OCI-LY3 (cell line): ENCODE data around the gene SNAP91.
"Not testable (repeated sequence)": the region's sequence is repeated elsewhere in the genome, so short reads cannot be mapped to it uniquely, and the experiment has no call there.

Experiments
- H2AFZ ChIP-seq: fragments of 200-600, 300-600 bp; shearing (Covaris generic); 2 replicates; pipeline ENCODE4 v1.6.0; 2014; ENCODE audit warnings: antibody characterized with exemption, low read depth, low read length
- H3K27ac ChIP-seq: fragments of 200-600, 300-600 bp; sonication (generic); 2 replicates; pipeline ENCODE4 v1.5.1; 2014; ENCODE audit warnings: mild to moderate bottlenecking, low read length, moderate library complexity, mixed read lengths
- H3K27me3 ChIP-seq: fragments of 200-600, 300-600 bp; sonication (generic); 2 replicates; pipeline ENCODE4 v1.6.1; 2014; ENCODE audit warnings: low read depth, low read length, mixed read lengths
- H3K36me3 ChIP-seq: fragments of 200-600, 300-600 bp; sonication (generic); replicated peaks from 2 replicates; pipeline ENCODE3; 2014; ENCODE audit warnings: low read depth, low read length, mixed read lengths
- H3K4me1 ChIP-seq: fragments of 300-600, 200-600 bp; sonication (generic); 2 replicates; pipeline ENCODE4 v1.6.1; 2014; ENCODE audit warnings: low read length, mixed read lengths
- H3K4me2 ChIP-seq: fragments of 200-600, 300-600 bp; sonication (generic); 2 replicates; pipeline ENCODE4 v1.6.1; 2014; ENCODE audit warnings: low read length, mixed read lengths
- H3K4me3 ChIP-seq: fragments of 300-600, 200-600 bp; sonication (generic); 2 replicates; pipeline ENCODE4 v1.5.1; 2014; ENCODE audit warnings: antibody characterized with exemption, mild to moderate bottlenecking, low read length, moderate library complexity
- H3K79me2 ChIP-seq: fragments of 300-600, 200-600 bp; shearing (Covaris generic); 2 replicates; pipeline ENCODE4 v1.6.1; 2014; ENCODE audit warnings: mild to moderate bottlenecking, low read length, mixed read lengths
- H3K9ac ChIP-seq: fragments of 300-600, 200-600 bp; shearing (Covaris generic); 2 replicates; pipeline ENCODE4 v1.6.0; 2014; ENCODE audit warnings: mild to moderate bottlenecking, low read length, moderate library complexity
- H3K9me3 ChIP-seq: fragments of 200-600, 300-600 bp; shearing (Covaris generic); 2 replicates; pipeline ENCODE4 v1.6.1; 2014; ENCODE audit warnings: low read length, mixed read lengths; ENCODE audit not compliant: insufficient read depth
- H4K20me1 ChIP-seq: fragments of 200-600, 300-600 bp; sonication (generic); 2 replicates; pipeline ENCODE4 v1.6.1; 2016; ENCODE audit warnings: low read length, mixed read lengths; ENCODE audit not compliant: insufficient read depth
- EZH2phosphoT487 ChIP-seq: fragments of 200-600 bp; shearing (Covaris generic); IDR thresholded peaks from 2 replicates; pipeline ENCODE4 v1.6.1; 2018; ENCODE audit warnings: antibody characterized with exemption, mixed run types, low read depth
- TF ChIP-seq, protein P1 (sequence below): fragments of 200-600, 300-600 bp; sonication (generic); IDR thresholded peaks from 2 replicates; pipeline ENCODE4 v1.5.1; 2014; ENCODE audit warnings: antibody characterized with exemption, low read length, low read depth

SNAP91 gene

DNA sequence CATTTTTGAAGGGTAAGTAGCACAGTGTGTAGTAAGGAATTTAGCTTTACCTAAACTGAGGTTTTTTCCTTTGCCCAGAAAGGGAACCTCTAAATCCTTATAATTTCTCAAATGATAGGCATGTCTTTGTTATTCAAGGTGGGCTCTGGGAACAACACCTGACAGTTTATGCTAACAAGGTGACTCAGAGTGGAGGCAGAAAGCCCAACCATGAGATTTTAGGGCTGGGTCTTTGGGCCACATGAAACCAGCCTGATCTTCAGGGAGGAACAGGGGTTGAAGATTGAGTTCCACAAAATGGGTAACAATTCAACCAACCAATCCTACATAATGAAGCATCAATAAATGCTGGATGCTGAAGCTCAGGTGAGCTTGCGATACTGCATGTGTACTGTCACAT is 149.9 kb downstream of the SNAP91 start:
- Histone ChIP-seq H4K20me1 (no peaks in the 10 kb centered on the region), H3K4me1 (no peaks in the 10 kb centered on the region), H3K9me3 (no peaks in the 10 kb centered on the region), H3K27ac (no peak overlapping the region), H2AFZ (no peak overlapping the region), H3K4me3 (no peak overlapping the region), H3K79me2 (no peaks in the 10 kb centered on the region), H3K4me2 (no peak overlapping the region), H3K9ac (no peak overlapping the region), H3K36me3 (no peaks in the 10 kb centered on the region), H3K27me3 (peaks cover 6% of the 10 kb centered on the region; the same call in 1 of the 2 replicates)
- no peak for TF ChIP-seq EZH2phosphoT487

DNA sequence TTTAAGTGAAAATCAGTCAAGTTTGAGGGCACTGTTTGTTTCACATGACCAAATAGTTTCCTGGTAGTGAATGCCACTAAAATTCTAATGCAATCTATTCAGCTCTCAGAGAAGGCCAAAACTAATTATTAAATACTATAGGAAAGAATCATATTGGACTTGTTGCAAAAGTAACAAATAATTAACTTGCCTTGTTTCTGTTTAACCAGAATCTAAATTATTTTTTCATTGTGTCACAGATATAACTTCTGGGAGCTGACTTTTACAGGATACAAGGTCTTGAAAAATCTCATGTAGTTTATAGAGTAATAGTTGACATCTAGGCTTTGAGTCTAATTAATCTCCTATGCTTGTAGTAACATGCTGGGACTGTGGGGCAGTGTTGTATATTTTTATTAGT is 152.0 kb downstream of the SNAP91 start:
- no peaks in the 10 kb centered on the region for H3K9me3 ChIP-seq
- no peaks in the 10 kb centered on the region for H4K20me1 ChIP-seq
- no peak overlapping the region for H3K27ac ChIP-seq
- H3K27me3 ChIP-seq: peaks cover 8% of the 10 kb centered on the region; the same call in 1 of the 2 replicates
- no peaks in the 10 kb centered on the region for H3K36me3 ChIP-seq
- no peak overlapping the region for H2AFZ ChIP-seq
- no peaks in the 10 kb centered on the region for H3K79me2 ChIP-seq
- no peaks in the 10 kb centered on the region for H3K4me1 ChIP-seq
- TF ChIP-seq, protein P1, sequence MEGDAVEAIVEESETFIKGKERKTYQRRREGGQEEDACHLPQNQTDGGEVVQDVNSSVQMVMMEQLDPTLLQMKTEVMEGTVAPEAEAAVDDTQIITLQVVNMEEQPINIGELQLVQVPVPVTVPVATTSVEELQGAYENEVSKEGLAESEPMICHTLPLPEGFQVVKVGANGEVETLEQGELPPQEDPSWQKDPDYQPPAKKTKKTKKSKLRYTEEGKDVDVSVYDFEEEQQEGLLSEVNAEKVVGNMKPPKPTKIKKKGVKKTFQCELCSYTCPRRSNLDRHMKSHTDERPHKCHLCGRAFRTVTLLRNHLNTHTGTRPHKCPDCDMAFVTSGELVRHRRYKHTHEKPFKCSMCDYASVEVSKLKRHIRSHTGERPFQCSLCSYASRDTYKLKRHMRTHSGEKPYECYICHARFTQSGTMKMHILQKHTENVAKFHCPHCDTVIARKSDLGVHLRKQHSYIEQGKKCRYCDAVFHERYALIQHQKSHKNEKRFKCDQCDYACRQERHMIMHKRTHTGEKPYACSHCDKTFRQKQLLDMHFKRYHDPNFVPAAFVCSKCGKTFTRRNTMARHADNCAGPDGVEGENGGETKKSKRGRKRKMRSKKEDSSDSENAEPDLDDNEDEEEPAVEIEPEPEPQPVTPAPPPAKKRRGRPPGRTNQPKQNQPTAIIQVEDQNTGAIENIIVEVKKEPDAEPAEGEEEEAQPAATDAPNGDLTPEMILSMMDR: no peak
- no peak for TF ChIP-seq EZH2phosphoT487
- no peak overlapping the region for H3K9ac ChIP-seq
- no peak overlapping the region for H3K4me3 ChIP-seq
- no peak overlapping the region for H3K4me2 ChIP-seq

DNA sequence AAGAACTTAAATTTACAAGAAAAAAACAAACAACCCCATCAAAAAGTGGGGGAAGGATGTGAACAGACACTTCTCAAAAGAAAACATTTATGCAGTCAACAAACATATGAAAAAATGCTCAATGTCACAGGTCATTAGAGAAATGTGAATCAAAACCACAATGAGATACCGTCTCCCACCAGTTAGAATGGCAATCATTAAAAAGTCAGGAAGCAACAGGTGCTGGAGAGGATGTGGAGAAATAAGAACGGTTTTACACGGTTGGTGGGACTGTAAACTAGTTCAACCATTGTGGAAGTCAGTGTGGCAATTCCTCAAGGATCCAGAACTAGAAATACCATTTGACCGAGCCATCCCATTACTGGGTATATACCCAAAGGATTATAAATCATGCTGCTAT is 157.2 kb downstream of the SNAP91 start:
- H3K36me3 ChIP-seq: not testable (repeated sequence)

GRCh38 chr6:83550482-83550881 is 158.4 kb downstream of the SNAP91 start:
- H3K4me1 ChIP-seq, H4K20me1 ChIP-seq, H3K4me3 ChIP-seq, H3K4me2 ChIP-seq, H3K9ac ChIP-seq, H2AFZ ChIP-seq, H3K79me2 ChIP-seq, H3K27ac ChIP-seq, H3K9me3 ChIP-seq, H3K27me3 ChIP-seq, H3K36me3 ChIP-seq: not testable (repeated sequence)

More for the DNA sequence above, 157.2 kb downstream of the SNAP91 start:
- H4K20me1 ChIP-seq, H2AFZ ChIP-seq, H3K4me3 ChIP-seq, H3K4me2 ChIP-seq, H3K27me3 ChIP-seq, H3K27ac ChIP-seq, H3K4me1 ChIP-seq, H3K9ac ChIP-seq, H3K9me3 ChIP-seq, H3K79me2 ChIP-seq: not testable (repeated sequence)

GRCh38 chr6:83546636-83547035 is 162.3 kb downstream of the SNAP91 start:
- H2AFZ ChIP-seq: no peak overlapping the region
- H3K79me2 ChIP-seq: no peaks in the 10 kb centered on the region
- H3K9me3 ChIP-seq: no peaks in the 10 kb centered on the region
- no peaks in the 10 kb centered on the region for H3K36me3 ChIP-seq
- H3K27me3 ChIP-seq: no peaks in the 10 kb centered on the region
- H3K9ac ChIP-seq: no peak overlapping the region
- no peak overlapping the region for H3K4me3 ChIP-seq
- no peak for TF ChIP-seq EZH2phosphoT487
- TF ChIP-seq, protein P1: no peak
- no peak overlapping the region for H3K27ac ChIP-seq
- no peaks in the 10 kb centered on the region for H3K4me1 ChIP-seq
- H4K20me1 ChIP-seq: no peaks in the 10 kb centered on the region
- H3K4me2 ChIP-seq: no peak overlapping the region
